Astrocyte (in vitro differentiated cells and primary cell): ENCODE measurements around the gene PLEKHF1. TPM values are rescaled to one million over a fixed set of nuclear protein-coding genes. Genes with fewer than 3 reads are reported as not detected.
A peak's percentile ranks its signal among the peaks of the same experiment; 100 is the strongest.

Experiments used
- DNase-seq: peaks from one replicate; pipeline ENCODE4 v3.0.0-alpha.2; 2010; ENCODE audit warnings: low read depth
- FAIRE-seq: peaks from 2 replicates; lab custom pipeline; 2011; peaks lifted over from hg19 to GRCh38; lab: Jason Lieb, UNC
- H2AFZ ChIP-seq: 2 replicates; pipeline ENCODE4 v1.6.0; 2012; ENCODE audit warnings: low read depth, low read length, inconsistent platforms
- H3K27ac ChIP-seq: 2 replicates; pipeline ENCODE4 v1.5.1; 2011; ENCODE audit warnings: low read depth, low read length, inconsistent platforms
- H3K27me3 ChIP-seq: 2 replicates; pipeline ENCODE4 v1.6.0; 2011; ENCODE audit warnings: low read length, inconsistent platforms; ENCODE audit not compliant: insufficient read depth
- H3K36me3 ChIP-seq: 2 replicates; pipeline ENCODE4 v1.5.1; 2011; ENCODE audit warnings: low read length, inconsistent platforms; ENCODE audit not compliant: insufficient read depth
- H3K4me1 ChIP-seq: 2 replicates; pipeline ENCODE4 v1.5.1; 2011; ENCODE audit warnings: low read length, inconsistent platforms; ENCODE audit not compliant: insufficient read depth
- H3K4me2 ChIP-seq: 2 replicates; pipeline ENCODE4 v1.6.0; 2012; ENCODE audit warnings: low read length, inconsistent platforms
- H3K4me3 ChIP-seq: 2 replicates; pipeline ENCODE4 v1.5.1; 2011; ENCODE audit warnings: low read depth, mild to moderate bottlenecking, low read length, inconsistent platforms; ENCODE audit not compliant: insufficient read depth
- H3K79me2 ChIP-seq: 2 replicates; pipeline ENCODE4 v1.6.0; 2012; ENCODE audit warnings: mild to moderate bottlenecking, low read length, inconsistent platforms; ENCODE audit not compliant: insufficient read depth
- H3K9ac ChIP-seq: 2 replicates; pipeline ENCODE4 v1.6.0; 2012; ENCODE audit warnings: mild to moderate bottlenecking, low read length, inconsistent platforms
- H3K9me3 ChIP-seq: 2 replicates; pipeline ENCODE4 v1.5.1; 2012; ENCODE audit warnings: low read depth, mild to moderate bottlenecking, low read length, inconsistent platforms; ENCODE audit not compliant: insufficient read depth
- H4K20me1 ChIP-seq: 2 replicates; pipeline ENCODE4 v1.6.0; 2012; ENCODE audit warnings: low read length, inconsistent platforms; ENCODE audit not compliant: insufficient read depth
- H3K27ac Mint-ChIP-seq: one replicate; pipeline ENCODE4 v1.8.0; 2021; ENCODE audit warnings: mild to moderate bottlenecking, mixed read lengths; ENCODE audit not compliant: unreplicated experiment
- H3K27me3 Mint-ChIP-seq: one replicate; pipeline ENCODE4 v1.8.0; 2021; ENCODE audit warnings: low read depth, mixed read lengths; ENCODE audit not compliant: unreplicated experiment
- H3K36me3 Mint-ChIP-seq: one replicate; pipeline ENCODE4 v1.8.0; 2021; ENCODE audit warnings: low read depth, mixed read lengths; ENCODE audit not compliant: unreplicated experiment
- H3K4me1 Mint-ChIP-seq: one replicate; pipeline ENCODE4 v1.8.0; 2021; ENCODE audit warnings: low read depth, mixed read lengths; ENCODE audit not compliant: unreplicated experiment
- H3K4me3 Mint-ChIP-seq: one replicate; pipeline ENCODE4 v1.8.0; 2021; ENCODE audit warnings: mild to moderate bottlenecking, moderate library complexity, mixed read lengths; ENCODE audit not compliant: unreplicated experiment
- H3K9me3 Mint-ChIP-seq: one replicate; pipeline ENCODE4 v1.8.0; 2021; ENCODE audit warnings: mild to moderate bottlenecking, mixed read lengths; ENCODE audit not compliant: unreplicated experiment
- CTCF ChIP-seq: IDR thresholded peaks from 2 replicates; pipeline ENCODE4 v1.5.1; 2011; ENCODE audit warnings: low read depth, mild to moderate bottlenecking, inconsistent platforms, low read length, moderate library complexity; ENCODE audit not compliant: insufficient read depth
- EZH2 ChIP-seq: IDR thresholded peaks from 2 replicates; pipeline ENCODE4 v1.6.1; 2012; ENCODE audit warnings: mild to moderate bottlenecking, low read length, inconsistent platforms; ENCODE audit not compliant: insufficient read depth
- total RNA-seq: library from RNA; stranded (reverse); gene quantifications from 2 replicates; pipeline ENCODE4 v1.2.1, GENCODE V29; 2021

PLEKHF1 gene
- total RNA-seq, 1 donor from 2014 or later, result 13.1 TPM

- Mint-ChIP-seq H3K9me3 (no peaks in the 10 kb centered on the region), H3K27ac (no peak overlapping the region), H3K36me3 (peaks cover 2% of the 10 kb centered on the region), H3K27me3 (peaks cover 2% of the 10 kb centered on the region), H3K4me3 (no peak overlapping the region), H3K4me1 (peaks cover 8% of the 10 kb centered on the region)
- Histone ChIP-seq H3K27me3 (no peaks in the 10 kb centered on the region), H3K27ac (no peak overlapping the region), H3K4me2 (no peak overlapping the region), H4K20me1 (no peaks in the 10 kb centered on the region), H3K79me2 (no peaks in the 10 kb centered on the region), H3K4me3 (no peak overlapping the region), H3K4me1 (peaks cover 20% of the 10 kb centered on the region), H3K9me3 (no peaks in the 10 kb centered on the region), H3K9ac (no peak overlapping the region), H3K36me3 (no peaks in the 10 kb centered on the region), H2AFZ (no peak overlapping the region)
- TF ChIP-seq EZH2 (no peak), CTCF (no peak)
- FAIRE-seq (no peak), DNase-seq (peak; percentile 57)
Observed at GRCh38 chr19:29681422-29682235, 16.4 kb downstream of the PLEKHF1 start.

- Mint-ChIP-seq H3K4me1 (peaks cover 13% of the 10 kb centered on the region), H3K27ac (peak overlapping the region; percentile 75), H3K36me3 (no peaks in the 10 kb centered on the region), H3K4me3 (no peak overlapping the region), H3K9me3 (peaks cover 1% of the 10 kb centered on the region), H3K27me3 (peaks cover 2% of the 10 kb centered on the region)
- no peak for TF ChIP-seq CTCF
- H3K9ac ChIP-seq, result peak overlapping the region; percentile 5
- peak overlapping the region; percentile 40 for H2AFZ ChIP-seq
- H4K20me1 ChIP-seq, result no peaks in the 10 kb centered on the region
- FAIRE-seq (no peak), DNase-seq (no peak)
- H3K4me2 ChIP-seq, result peak overlapping the region; percentile 67
- no peaks in the 10 kb centered on the region for H3K79me2 ChIP-seq
- no peak overlapping the region for H3K27ac ChIP-seq
- peaks cover 26% of the 10 kb centered on the region for H3K4me1 ChIP-seq
- no peaks in the 10 kb centered on the region for H3K27me3 ChIP-seq
- H3K4me3 ChIP-seq, result no peak overlapping the region
- no peaks in the 10 kb centered on the region for H3K9me3 ChIP-seq
- no peaks in the 10 kb centered on the region for H3K36me3 ChIP-seq
Observed at GRCh38 chr19:29682236-29682895, 17.1 kb downstream of the PLEKHF1 start.
